Left ventricle myocardium inferior (tissue), 1 donor: ENCODE data around the gene WDFY3. TPM values are rescaled to one million over a fixed set of nuclear protein-coding genes. Genes with fewer than 3 reads are reported as not detected.

Experiments
- DNase-seq: peaks from one replicate; pipeline ENCODE4 v3.0.0-alpha.2; 2020
- H3K27ac ChIP-seq: fragments of 200-600 bp; replicated peaks from 2 replicates; pipeline ENCODE4 v1.8.0; 2021
- H3K27me3 ChIP-seq: fragments of 200-600 bp; 2 replicates; pipeline ENCODE4 v1.8.0; 2021; ENCODE audit warnings: low read depth
- H3K36me3 ChIP-seq: fragments of 200-600 bp; 2 replicates; pipeline ENCODE4 v1.8.0; 2021
- H3K4me1 ChIP-seq: fragments of 200-600 bp; 2 replicates; pipeline ENCODE4 v1.8.0; 2021
- H3K4me3 ChIP-seq: fragments of 200-600 bp; 2 replicates; pipeline ENCODE4 v1.8.0; 2021; ENCODE audit warnings: mild to moderate bottlenecking, moderate library complexity
- H3K9me3 ChIP-seq: fragments of 200-600 bp; replicated peaks from 2 replicates; pipeline ENCODE4 v1.8.0; 2021
- intact Hi-C: fragments of 100-400 bp; cut with micrococcal nuclease; formaldehyde crosslinking; loops from one replicate; pipeline ENCODE4 v1.11.0; 2022
- total RNA-seq: library from RNA; stranded (reverse); fragmentation: NEBNext Ultra II Directional; extraction: Animal tissue kit (Norgen Biotek cat#: 25700); gene quantifications from one replicate; pipeline ENCODE4 v1.2.1, GENCODE V29; 2021
- TF ChIP-seq, protein P1 (sequence below): fragments of 200-600 bp; IDR thresholded peaks from 2 replicates; pipeline ENCODE4 v1.8.0; 2021; ENCODE audit warnings: antibody characterized with exemption, mild to moderate bottlenecking, borderline replicate concordance
- donor health status: DM: no; HTN: yes; CAD: no; lungs with severe emphysema.

The WDFY3 gene
- total RNA-seq, 1 donor from 2014 or later: 48.7 TPM

DNA sequence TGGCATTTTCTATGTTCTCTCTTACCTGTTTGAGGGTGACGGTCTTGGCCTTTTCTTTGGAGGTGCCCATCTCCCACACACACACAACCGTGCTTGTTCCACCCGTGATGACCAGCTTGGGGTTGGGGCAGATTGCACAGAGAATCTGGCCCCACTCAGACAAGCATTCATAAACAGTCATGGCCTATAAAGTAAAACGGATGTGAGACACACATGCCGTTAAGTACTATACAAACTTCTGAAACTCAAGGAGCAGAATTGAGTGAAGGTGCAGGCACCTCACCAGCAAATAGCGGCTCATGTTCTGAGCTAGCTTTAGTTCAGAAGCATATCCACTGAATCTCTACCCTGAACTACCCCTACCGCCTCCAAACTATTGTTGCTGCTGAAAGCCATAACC lies 276.0 kb downstream of the WDFY3 start:
- Histone ChIP-seq H3K36me3 (peaks cover 89% of the 10 kb centered on the region), H3K27ac (no peak overlapping the region), H3K9me3 (no peaks in the 10 kb centered on the region), H3K4me3 (no peak overlapping the region), H3K4me1 (no peaks in the 10 kb centered on the region), H3K27me3 (no peaks in the 10 kb centered on the region)
- intact Hi-C loops: no loop called here
- DNase-seq: no peak
- TF ChIP-seq, protein P1, sequence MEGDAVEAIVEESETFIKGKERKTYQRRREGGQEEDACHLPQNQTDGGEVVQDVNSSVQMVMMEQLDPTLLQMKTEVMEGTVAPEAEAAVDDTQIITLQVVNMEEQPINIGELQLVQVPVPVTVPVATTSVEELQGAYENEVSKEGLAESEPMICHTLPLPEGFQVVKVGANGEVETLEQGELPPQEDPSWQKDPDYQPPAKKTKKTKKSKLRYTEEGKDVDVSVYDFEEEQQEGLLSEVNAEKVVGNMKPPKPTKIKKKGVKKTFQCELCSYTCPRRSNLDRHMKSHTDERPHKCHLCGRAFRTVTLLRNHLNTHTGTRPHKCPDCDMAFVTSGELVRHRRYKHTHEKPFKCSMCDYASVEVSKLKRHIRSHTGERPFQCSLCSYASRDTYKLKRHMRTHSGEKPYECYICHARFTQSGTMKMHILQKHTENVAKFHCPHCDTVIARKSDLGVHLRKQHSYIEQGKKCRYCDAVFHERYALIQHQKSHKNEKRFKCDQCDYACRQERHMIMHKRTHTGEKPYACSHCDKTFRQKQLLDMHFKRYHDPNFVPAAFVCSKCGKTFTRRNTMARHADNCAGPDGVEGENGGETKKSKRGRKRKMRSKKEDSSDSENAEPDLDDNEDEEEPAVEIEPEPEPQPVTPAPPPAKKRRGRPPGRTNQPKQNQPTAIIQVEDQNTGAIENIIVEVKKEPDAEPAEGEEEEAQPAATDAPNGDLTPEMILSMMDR: no peak

DNA sequence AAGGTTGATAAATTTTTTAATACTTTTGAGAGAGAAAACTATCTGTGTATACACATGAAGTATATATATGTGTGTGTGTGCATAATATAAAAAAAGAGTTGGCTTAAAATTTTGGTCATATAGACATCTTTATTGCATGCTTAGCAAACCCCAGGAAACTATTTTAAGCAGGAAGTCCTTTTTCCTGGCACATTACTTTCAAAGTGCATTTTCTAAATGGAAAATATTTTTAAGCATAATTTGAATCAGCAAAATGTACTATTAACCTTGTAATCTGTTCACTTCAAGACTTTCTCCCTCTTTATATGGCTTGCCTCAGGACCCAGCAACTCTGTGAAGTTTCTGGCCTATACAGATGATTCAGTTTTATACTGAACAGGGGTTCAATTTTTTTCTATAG lies 277.3 kb downstream of the WDFY3 start:
- Histone ChIP-seq H3K36me3 (peaks cover 88% of the 10 kb centered on the region), H3K27me3 (no peaks in the 10 kb centered on the region), H3K4me3 (no peak overlapping the region), H3K4me1 (no peaks in the 10 kb centered on the region), H3K27ac (no peak overlapping the region), H3K9me3 (no peaks in the 10 kb centered on the region)
- intact Hi-C loops: no loop called here
- DNase-seq: no peak
- TF ChIP-seq, protein P1: no peak

DNA sequence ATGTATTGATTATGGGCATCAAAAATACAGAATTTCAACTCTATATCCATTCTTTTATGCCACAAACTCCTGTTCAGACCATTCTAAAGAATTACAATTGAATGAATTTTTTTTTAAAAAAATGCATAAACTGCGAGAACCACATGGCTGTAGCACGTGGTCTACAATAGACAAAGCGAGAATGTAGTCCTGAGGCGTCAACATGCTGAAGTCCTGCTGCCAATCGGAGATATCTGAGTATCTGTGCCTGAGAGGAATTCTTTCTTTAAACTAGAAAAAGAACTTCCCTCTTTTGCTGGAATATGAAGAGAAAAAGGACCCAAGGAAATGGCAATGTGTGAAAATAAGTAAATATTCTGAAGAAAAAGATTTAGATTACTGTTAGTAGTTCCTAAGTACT lies 277.9 kb downstream of the WDFY3 start:
- no peak for DNase-seq
- H3K4me1 ChIP-seq: peaks cover 3% of the 10 kb centered on the region
- no peaks in the 10 kb centered on the region for H3K27me3 ChIP-seq
- H3K4me3 ChIP-seq: no peak overlapping the region
- TF ChIP-seq, protein P1: no peak
- no peaks in the 10 kb centered on the region for H3K9me3 ChIP-seq
- peaks cover 89% of the 10 kb centered on the region for H3K36me3 ChIP-seq
- no peak overlapping the region for H3K27ac ChIP-seq
- intact Hi-C loops: no loop called here

DNA sequence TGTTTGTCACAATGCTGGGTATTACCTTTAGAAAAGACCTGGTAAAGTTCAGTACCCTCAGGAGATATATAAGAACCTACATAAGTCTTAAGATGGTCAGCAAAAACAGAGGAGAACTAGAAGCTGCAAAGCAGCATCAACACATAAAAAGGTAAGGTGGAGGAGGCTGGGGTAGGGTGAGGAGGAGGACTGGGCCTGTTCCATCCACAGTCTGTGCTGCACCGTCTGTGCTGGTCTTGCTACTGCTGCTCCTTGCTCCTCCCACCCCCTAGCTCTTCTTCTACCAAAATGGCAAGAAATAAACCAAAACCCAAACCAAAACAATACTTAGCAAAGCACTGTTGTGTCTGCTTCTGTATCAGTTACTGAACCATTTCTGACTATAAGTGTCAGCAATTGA lies 281.4 kb downstream of the WDFY3 start:
- H3K27ac ChIP-seq: no peak overlapping the region
- no peak overlapping the region for H3K4me3 ChIP-seq
- H3K9me3 ChIP-seq: no peaks in the 10 kb centered on the region
- peaks cover 26% of the 10 kb centered on the region for H3K4me1 ChIP-seq
- H3K36me3 ChIP-seq: peaks cover 88% of the 10 kb centered on the region
- H3K27me3 ChIP-seq: no peaks in the 10 kb centered on the region
- intact Hi-C loops: no loop called here
- TF ChIP-seq, protein P1: no peak
- no peak for DNase-seq

DNA sequence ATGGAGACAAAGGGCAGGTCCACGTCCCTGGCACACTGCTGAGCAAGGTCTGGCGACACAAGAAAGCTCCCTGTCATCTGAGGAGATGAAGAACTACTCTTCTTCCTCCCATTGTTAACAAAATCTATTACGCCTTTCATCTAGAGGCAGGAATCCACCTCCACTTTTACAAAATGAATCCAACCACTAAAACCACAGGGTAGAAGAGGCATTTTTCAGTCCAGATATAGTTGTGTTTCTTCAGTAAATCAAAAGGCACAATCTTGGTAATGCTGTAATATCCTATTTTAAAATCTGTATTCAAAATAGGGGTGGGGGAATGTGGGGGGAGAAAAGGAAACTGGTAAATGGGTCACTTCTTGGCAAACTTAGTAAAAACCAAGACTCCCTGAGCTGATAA lies 282.1 kb downstream of the WDFY3 start:
- no peaks in the 10 kb centered on the region for H3K9me3 ChIP-seq
- intact Hi-C loops: no loop called here
- H3K27ac ChIP-seq: no peak overlapping the region
- peaks cover 87% of the 10 kb centered on the region for H3K36me3 ChIP-seq
- H3K4me1 ChIP-seq: peaks cover 26% of the 10 kb centered on the region
- no peaks in the 10 kb centered on the region for H3K27me3 ChIP-seq
- H3K4me3 ChIP-seq: no peak overlapping the region
- DNase-seq: no peak
- TF ChIP-seq, protein P1: no peak
